GM10248 (cell line): ENCODE data around the gene CABP7.

Experiments
- CTCF ChIA-PET: fragments of 300-600 bp; sonication (Branson Sonifier 250); formaldehyde crosslinking; extraction: SDS; loops from one replicate; lab custom pipeline; 2021; ENCODE audit warnings: antibody characterized with exemption; lab: Yijun Ruan, JAX
- POLR2A ChIA-PET: fragments of 350-650 bp; sonication (Branson Sonifier 250); formaldehyde crosslinking; extraction: SDS; loops from one replicate; lab custom pipeline; 2020; ENCODE audit warnings: antibody characterized with exemption; lab: Yijun Ruan, JAX
- DNase-seq: peaks from one replicate; pipeline ENCODE4 v3.0.0; 2012; ENCODE audit errors: extremely low spot score
- CTCF ChIP-seq: IDR thresholded peaks from 2 replicates; pipeline ENCODE4 v1.5.1; 2012; ENCODE audit warnings: mild to moderate bottlenecking, low read depth; ENCODE audit errors: extremely low read depth, missing control alignments, control extremely low read depth

Gene CABP7

DNA sequence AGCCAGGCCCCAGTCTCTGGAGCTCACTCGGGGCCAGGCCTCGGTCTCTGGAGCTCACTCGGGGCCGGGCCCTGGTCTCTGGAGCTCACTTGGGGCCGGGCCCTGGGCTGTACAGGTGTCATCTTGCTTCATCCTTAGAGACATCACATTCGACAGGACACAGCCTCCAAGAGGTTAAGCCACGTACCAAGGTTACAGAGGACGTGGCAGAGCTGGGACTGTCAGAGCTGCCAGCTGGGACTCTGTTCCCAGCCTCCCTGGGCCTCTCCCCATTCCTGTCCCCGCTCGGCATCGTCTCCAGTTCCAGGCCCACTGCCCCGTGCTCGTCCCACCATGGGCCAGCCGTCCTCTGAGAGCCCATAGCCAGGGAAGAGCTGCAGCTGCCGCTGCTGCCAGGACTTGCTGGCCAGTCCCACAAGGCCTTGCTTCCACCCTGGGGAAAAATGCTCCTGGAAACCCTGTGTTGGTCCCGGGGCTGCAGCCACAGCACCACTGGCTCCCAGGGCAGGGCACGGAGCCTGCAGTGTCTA, 19.6 kb downstream of the CABP7 start:
- no peak for TF ChIP-seq CTCF
- CTCF ChIA-PET = no interaction called here
- POLR2A ChIA-PET = no interaction called here
- no peak for DNase-seq

DNA sequence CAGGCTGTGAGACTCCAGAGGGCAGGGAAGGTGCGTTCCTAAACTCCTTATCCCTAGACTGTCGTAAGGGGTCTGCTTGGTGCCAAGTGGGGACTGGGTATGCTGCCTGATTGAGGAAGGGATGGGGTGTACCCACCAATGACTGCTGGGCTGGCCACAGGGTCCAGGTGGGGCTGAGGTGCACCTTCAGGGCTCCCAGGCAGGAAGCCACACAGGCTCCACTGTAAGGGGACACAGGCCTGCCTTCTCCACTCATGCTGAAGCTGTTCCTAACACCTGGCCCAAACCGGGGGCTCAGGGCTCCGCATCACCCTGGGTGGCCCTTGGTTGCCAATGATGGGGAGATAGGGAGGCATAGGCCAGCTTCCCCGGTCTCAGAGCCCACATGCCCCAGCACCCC, 20.4 kb downstream of the CABP7 start:
- TF ChIP-seq CTCF = no peak
- DNase-seq = no peak
- ChIA-PET POLR2A (no interaction called here), CTCF (no interaction called here)

DNA sequence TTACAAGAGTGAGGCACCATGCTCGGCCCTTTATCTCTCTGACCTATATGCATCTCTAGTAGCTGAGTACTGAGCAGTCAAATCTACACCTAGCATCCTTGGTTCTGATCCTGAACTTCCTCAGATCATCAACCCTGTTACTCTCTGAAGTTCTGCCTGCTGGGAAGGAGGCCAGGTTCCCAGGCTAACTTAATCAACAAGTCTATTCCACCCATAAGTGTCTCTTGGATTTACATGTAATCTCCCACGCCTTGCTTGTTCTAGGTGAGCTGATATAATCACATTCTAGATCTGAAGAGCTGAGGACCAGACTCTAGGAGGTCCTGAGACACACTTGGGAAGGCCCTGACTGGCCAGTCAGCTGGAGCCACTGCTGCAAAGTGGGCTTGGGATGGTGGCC, 22.1 kb downstream of the CABP7 start:
- DNase-seq = no peak
- CTCF ChIA-PET = interaction anchor here (1.1 to 1.5 kb wide), 2 partner anchors 40 to 263 kb away, joined by 3 to 6 read pairs; no protein-coding TSS in a partner anchor
- POLR2A ChIA-PET = no interaction called here
- TF ChIP-seq CTCF = no peak

DNA sequence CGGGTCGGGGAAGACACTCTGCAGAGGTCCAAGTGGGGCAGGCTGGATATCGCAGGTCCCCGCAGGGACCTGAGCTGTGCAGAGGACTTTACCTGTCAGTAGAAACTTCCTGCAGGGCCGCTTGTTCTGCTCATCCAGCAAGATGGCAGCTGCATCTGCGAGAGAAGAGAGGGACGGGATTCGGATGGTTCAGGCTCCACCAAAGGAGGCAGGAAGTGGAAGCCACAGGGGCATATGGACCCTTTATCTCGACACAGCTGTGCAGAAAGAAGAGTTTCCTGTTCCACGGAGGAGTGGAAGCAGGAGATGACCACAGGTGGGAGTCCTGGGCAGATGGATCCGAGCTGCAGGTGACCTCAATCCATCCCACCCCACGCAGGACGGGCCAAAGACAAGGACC, 22.5 kb downstream of the CABP7 start:
- CTCF ChIA-PET = interaction anchor here (1.1 to 1.5 kb wide), 2 partner anchors 41 to 263 kb away, joined by 3 to 6 read pairs; no protein-coding TSS in a partner anchor
- no peak for TF ChIP-seq CTCF
- no peak for DNase-seq
- POLR2A ChIA-PET = no interaction called here

GRCh38 chr22:29744902-29745301, 25.1 kb downstream of the CABP7 start:
- no peak for DNase-seq

GRCh38 chr22:29747832-29748231, 28.0 kb downstream of the CABP7 start:
- CTCF ChIA-PET = no interaction called here
- no peak for DNase-seq
- POLR2A ChIA-PET = no interaction called here
- TF ChIP-seq CTCF = no peak

More at GRCh38 chr22:29744902-29745301, 25.1 kb downstream of the CABP7 start:
- ChIA-PET CTCF (no interaction called here), POLR2A (no interaction called here)
- no peak for TF ChIP-seq CTCF
